NCI-H1105 (cell line): ENCODE data around the gene DAB1.
"Not testable (repeated sequence)": the region's sequence is repeated elsewhere in the genome, so short reads cannot be mapped to it uniquely, and the experiment has no call there.

Experiments used
- DNase-seq: peaks from one replicate; lab custom pipeline; 2025; lab: John Stamatoyannopoulos, UW

The DAB1 gene

DNA sequence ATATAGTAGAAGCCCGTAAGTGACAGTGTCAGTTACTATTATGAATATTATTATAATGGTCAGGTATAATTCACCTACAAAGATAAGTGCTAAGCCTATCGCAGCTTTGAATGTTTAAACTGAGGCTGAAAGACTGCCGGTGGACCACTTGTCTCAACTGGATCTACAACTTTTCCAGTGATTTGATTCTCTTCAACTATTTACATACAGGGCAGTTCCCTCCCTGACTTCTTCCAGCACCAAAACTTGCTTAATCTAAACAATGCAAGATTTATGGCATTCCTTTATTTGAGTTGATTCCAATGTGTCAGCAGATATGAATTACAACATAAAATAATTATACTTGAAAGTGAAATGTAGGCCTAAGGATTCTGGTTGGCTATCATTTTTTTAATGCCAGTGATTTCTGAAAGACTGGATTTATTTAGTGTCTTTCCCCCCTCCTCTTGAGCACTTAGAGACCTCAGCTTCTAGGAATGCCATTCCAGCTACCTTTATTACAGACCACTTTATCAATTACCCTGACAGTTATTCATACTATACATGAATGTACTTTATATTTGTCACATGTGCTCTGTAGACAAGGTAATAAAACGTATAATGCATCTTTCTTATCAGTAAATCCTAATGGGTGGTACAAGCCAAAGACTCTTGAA, 304.8 kb downstream of the DAB1 start:
- DNase-seq, result no peak

GRCh38 chr1:57117753-57118152, 306.1 kb downstream of the DAB1 start:
- no peak for DNase-seq

DNA sequence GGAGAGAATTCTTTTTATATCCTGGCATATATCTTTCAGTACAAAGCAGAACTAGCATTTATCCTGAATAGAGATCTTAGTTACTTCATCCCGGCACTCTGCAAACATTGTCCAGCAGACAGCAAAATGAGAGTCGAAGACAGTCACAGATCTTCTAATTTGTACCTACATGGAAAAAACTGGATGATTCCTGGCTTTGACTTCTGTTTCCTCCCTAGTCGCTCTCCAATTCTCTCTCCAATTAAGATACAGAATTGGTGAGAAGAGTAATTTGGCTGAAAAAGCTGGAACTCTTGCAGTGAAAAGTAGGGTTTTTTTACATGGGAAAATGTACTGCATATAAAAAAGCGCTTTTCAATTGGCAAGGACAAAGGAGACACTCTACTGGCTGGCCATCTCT, 307.0 kb downstream of the DAB1 start:
- no peak for DNase-seq

DNA sequence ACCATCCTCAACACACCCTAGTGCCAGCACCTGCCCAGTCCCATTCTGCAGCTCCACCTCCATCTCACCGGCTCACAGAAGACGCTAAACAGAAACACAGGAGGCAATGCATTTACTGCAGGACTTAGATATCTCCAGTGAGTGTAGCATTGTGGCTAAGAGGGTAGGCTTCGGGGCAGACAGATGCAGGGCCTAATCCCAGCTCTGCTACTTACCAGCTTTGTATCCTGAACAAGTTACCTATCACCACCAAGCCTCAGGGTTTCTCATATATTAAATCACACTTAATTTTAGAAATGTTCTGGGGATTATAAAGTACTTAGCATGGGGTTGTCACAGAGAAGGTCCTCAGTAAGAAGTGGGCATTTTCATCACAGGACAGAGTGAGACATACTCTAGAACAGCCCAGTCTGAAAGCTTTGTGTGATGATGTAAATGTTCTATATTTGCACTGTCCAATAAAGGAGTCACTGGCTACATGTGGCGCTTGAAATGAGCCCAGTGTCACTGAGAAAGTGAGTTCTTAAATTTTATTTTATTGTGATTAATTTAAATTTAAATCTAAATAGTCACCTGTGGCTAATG, 308.7 kb downstream of the DAB1 start:
- no peak for DNase-seq

DNA sequence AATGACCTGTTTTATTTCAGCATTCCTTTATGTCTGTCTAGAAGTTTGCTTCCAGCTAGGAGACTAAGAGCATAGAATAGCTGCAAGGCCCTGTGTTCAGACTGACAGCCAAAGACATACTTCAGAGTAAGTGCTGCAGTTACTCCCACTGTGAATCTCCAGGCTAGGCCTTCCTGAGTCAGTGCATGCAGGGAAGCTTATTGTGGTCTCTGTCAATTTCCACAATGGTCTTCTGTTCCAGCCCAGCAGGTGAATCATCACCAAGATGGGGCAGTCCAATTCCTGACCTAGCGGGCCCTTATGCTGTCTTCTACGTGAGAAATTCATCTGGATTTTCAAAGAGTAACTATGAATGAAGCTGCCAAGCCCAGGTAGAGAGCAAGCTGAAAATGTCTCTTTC, 311.7 kb downstream of the DAB1 start:
- no peak for DNase-seq

DNA sequence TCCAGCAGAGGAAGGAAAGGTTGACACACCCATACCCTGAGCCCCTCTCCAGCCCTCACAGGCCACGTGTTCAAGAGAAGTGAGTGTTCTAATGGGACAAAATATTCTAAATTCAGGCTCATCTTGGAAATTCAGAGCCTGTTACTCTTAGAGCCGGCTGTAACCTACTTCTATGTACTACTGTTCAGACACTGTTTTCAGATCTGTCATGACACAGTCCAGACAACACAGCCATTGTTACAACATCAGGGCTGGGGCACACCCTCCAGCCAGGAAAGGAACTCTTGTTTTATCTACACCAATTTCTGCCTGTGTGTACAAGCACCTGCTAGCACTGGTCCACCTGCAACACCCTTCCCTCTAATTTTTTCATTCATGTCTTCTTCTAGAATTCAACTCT, 312.7 kb downstream of the DAB1 start:
- no peak for DNase-seq

GRCh38 chr1:57109883-57110282, 314.0 kb downstream of the DAB1 start:
- DNase-seq, result peak; percentile 2

DNA sequence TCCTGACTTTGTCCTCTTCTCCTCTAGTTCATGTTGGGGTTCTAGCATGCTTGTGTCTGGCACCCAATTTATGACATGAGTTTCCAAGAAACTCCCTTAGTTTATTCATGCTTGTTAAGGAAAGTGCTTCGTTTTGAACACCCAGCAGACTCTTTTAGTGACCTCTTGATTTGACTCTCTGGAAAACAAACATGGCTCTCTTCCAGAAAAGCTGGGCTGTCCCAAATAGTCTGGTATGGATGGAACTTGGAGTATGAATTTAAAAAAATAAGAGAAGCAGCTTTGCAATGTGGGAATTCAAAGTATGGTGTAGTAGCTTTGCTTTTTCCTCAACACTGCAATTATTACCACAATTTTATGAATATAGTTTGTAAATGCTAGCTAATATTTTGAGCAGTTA, 314.6 kb downstream of the DAB1 start:
- DNase-seq, result no peak

DNA sequence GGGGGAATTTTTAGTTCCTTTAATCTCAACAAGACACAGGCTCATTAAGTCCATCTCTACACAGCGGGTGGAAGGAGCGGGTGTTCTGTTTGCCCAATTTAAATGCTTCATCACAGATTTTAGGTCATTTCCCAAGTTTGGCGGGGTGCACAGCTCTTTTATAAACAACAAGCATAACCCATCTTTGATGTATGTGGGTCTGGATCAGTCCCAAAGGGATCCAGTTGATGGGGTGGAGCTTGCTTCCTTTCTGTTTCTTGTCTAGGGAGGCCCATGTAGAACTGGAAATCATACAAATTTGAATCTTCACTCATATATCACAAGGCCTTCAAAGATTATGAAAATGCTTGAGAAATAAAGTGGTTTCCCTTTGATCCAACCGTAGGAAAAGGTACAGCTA, 317.6 kb downstream of the DAB1 start:
- DNase-seq, result no peak

- no peak for DNase-seq
Measured at GRCh38 chr1:57102561-57103326, 321.1 kb downstream of the DAB1 start.

DNA sequence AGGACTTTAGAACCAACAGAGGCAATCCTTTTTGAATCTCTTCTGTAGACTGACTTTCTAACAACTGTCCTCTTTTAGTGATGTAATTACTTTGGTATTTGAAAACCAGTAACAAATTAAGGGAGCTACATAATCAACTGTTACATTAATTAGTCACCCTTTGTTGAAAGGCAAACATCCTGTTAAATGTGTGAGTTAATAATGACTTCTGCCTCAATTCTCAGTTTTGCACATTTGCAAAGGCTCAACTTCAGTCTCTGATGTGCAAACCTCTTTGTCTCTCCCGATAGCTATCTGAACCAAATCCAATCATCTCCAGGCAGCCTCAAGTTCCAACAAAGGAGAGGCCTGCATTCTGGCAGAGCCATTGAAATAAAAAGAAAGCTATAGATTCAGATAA, 322.7 kb downstream of the DAB1 start:
- no peak for DNase-seq

- no peak for DNase-seq
Measured at GRCh38 chr1:57094749-57095148, 329.1 kb downstream of the DAB1 start.

DNA sequence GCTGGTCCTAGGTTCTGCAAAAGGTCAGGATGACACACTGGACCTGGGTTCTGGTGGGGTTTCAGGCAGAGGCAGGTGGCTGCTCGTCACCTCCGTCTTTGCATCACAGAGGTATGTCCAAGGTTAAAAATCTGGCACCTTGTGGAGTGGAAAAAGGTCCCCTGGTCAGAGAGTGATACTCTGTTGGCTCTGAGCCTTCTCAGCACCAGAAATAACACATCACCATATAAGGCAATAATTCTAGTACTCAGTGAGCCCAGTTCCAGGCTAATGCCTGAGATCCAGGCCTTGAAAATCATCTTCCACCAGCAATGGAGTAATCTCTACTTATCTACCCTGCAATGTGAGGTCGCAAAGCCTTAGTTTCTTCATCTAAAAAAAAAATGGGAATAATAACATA, 330.7 kb downstream of the DAB1 start:
- no peak for DNase-seq

DNA sequence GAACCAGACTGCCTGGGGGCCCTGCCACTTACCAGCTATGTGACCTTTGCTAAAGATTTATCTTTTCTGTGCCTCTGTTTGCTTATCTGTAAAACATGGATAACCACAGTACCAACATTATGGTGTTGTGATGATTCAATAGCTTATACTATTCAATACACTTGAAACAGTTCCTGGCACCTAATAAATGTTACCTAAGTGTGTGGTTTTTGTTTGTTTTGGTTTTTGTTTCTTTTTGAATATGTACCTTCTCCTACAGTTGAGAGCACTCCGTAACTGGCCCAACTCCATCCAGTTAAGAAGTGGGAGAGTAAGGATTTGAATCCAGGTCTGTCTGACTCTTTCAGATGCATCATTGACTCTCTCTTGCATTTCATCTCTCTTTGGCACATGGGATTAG, 332.2 kb downstream of the DAB1 start:
- no peak for DNase-seq

- no peak for DNase-seq
Measured at GRCh38 chr1:57089855-57090254, 334.0 kb downstream of the DAB1 start.

DNA sequence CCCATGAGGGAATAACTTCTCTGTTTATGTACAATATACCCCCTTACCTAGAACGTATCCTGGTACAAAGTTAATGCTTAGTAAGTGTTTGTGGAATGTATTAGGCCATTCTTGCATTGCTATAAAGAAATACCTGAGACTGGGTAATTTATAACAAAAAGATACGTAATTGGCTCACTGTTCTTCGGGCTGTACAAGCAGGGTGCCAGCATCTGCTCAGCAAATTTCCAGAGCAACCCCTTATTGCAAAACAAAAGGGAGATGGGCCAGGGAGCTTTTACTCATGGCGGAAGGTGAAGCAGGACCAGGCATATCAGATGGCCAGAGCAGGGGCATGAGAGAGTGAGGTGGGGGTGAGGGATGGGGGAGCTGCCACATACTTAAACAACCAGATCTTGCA, 334.6 kb downstream of the DAB1 start:
- DNase-seq, result no peak

GRCh38 chr1:57088653-57089052, 335.2 kb downstream of the DAB1 start:
- DNase-seq, result no peak

DNA sequence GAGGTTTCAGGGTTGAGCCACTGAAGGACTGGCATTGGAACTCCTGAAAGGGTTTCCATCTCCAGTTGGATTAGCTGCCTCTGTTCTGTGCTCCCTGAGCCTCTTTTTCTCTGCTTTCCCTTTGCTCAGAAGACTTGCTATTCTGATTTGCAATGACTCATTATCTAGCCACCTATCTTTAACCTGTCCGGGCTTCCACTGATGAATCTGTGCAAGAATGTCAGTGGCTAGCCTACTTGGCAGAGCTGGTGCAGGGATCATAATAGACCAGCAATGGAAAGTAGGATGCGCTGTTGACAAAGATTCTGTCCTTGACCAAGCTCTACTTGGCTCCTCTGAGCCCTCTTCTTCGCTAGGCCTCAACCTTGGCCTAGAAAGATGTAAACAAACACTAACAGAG, 336.2 kb downstream of the DAB1 start:
- not testable (repeated sequence) for DNase-seq

DNA sequence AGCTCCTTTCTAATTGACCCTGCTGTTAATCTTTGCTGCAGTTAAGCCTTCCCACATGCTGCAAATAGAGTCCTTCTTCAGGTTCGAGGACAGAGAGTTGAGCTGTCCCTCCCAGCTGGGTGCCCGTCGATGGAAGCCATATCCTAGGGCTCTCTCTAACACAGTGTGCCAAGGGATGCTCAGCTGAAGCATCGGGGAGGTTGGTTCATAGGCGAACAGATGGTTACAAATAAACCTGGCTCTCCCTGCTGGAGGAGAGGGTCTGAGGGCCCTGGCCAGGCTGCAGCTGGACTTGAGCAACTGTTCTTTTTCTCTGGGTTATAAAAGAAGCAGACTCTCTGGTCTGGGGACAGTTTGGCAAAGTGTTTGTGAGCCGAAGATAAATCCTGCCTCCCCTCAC, 337.7 kb downstream of the DAB1 start:
- no peak for DNase-seq

- no peak for DNase-seq
Measured at GRCh38 chr1:57084701-57085100, 339.2 kb downstream of the DAB1 start.

DNA sequence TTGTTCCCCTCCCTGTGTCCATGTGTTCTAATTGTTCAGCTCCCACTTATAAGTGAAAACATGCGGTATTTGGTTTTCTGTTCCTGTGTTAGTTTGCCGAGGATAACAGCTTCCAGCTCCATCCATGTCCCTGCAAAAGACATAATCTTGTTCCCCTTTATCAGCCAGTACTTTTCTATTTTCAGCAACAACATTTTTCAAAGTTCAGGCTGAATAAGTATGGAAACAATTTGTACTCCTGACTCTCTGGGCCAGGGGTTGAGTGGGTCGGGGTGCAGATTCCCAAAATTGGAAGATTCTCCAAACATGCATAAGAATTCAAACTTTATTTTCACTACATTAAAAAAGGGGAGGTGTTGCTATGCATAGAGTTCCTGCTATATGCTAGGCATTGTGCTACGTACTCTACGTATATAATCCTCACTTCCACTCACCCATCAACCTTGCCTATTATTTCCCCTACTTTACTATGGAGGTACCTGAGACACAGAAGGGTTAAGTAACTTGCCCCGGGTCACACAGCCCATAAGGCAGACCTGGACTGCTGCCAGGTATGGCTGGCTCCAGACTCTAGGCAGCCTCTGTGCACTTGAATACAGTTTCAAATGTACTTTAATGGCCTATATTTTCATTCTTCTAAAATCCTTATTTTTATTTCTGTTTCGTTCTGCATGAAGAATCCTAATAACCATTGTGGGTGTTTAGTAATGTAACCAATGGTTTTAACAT, 341.0 kb downstream of the DAB1 start:
- DNase-seq, result no peak

DNA sequence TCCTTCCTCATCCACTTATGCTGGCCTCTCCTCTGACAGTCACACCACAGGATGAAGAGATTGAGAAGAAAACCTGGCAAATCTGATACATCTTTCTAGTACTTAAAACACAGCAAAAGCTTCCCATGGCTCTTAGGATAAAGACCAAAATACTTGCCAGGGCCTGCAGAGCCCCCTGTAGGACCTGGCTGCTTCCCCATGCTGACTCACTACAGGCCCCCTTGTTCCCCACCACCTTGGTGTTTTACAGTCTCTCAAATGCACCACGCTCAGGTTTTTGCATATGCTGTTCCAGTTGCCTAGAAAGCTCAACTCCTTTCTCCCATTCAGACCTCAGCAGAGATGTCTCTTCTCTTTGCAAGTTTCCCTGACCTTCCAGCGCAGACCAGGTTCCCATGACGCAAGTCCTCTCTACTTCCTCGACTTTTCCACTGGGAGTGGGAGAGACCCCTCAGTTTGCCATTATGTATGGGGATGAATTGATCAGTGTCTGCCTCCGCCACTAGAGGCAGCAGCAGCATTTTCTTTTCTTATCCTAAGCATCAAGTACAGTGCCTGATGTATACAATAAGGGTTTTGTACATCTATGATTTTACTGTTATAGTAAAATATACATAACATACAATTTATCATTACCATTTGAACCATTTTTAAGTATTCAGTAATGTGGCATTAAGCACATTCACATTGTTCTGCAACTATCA, 344.3 kb downstream of the DAB1 start:
- no peak for DNase-seq
